Natural killer cell (primary cell): ENCODE results near the gene RUNX2. TPM values are rescaled to one million over a fixed set of nuclear protein-coding genes. Genes with fewer than 3 reads are reported as not detected.
"Not testable (repeated sequence)": the region's sequence is repeated elsewhere in the genome, so short reads cannot be mapped to it uniquely, and the experiment has no call there.

ENCODE experiments used
- ATAC-seq, 3 donors: fragments of 150-1000 bp in 2 of 3; fragments of 200-7000 bp in 1 of 3; cut with Tn5 transposase; 1 replicate in 1 of 3; 2 replicates in 2 of 3; pipeline ENCODE4 v1.10.0; 2021; ENCODE audit warnings: mild to moderate bottlenecking in 2 of 3, moderate library complexity in 2 of 3
- DNase-seq, 2 donors: peaks; one replicate each; pipeline versions ENCODE4 v3.0.0 to v3.0.0-alpha.2; 2013 to 2021; ENCODE audit warnings: mixed read lengths in 1 of 2
- H3K27ac ChIP-seq: one replicate; pipeline ENCODE4 v1.5.1; 2013; ENCODE audit warnings: mild to moderate bottlenecking, low read length
- H3K27me3 ChIP-seq: one replicate; pipeline ENCODE4 v1.6.1; 2013; ENCODE audit warnings: low read length; ENCODE audit not compliant: control insufficient read depth, insufficient read depth
- H3K36me3 ChIP-seq: one replicate; pipeline ENCODE4 v1.6.1; 2013; ENCODE audit warnings: low read length; ENCODE audit not compliant: control insufficient read depth, insufficient read depth
- H3K4me1 ChIP-seq: one replicate; pipeline ENCODE4 v1.6.1; 2013; ENCODE audit warnings: low read length; ENCODE audit not compliant: control insufficient read depth, insufficient read depth
- H3K4me3 ChIP-seq: one replicate; pipeline ENCODE4 v1.5.1; 2013; ENCODE audit warnings: low read length
- H3K9me3 ChIP-seq: one replicate; pipeline ENCODE4 v1.6.1; 2013; ENCODE audit warnings: low read length; ENCODE audit not compliant: control insufficient read depth, insufficient read depth
- H3K27ac Mint-ChIP-seq, 2 donors: one replicate each; pipeline ENCODE4 v1.8.0; 2022; ENCODE audit warnings: mild to moderate bottlenecking in 2 of 2, mixed read lengths in 2 of 2, moderate library complexity in 1 of 2
- H3K27me3 Mint-ChIP-seq, 2 donors: one replicate each; pipeline ENCODE4 v1.8.0; 2022; ENCODE audit warnings: low read depth in 2 of 2, mixed read lengths in 2 of 2
- H3K36me3 Mint-ChIP-seq: one replicate; pipeline ENCODE4 v1.8.0; 2022; ENCODE audit warnings: mixed read lengths
- H3K4me1 Mint-ChIP-seq, 2 donors: one replicate each; pipeline ENCODE4 v1.8.0; 2022; ENCODE audit warnings: mixed read lengths in 2 of 2
- H3K4me3 Mint-ChIP-seq: one replicate; pipeline ENCODE4 v1.8.0; 2022; ENCODE audit warnings: mild to moderate bottlenecking, moderate library complexity, mixed read lengths
- H3K9me3 Mint-ChIP-seq, 2 donors: one replicate each; pipeline ENCODE4 v1.8.0; 2022; ENCODE audit warnings: mixed read lengths in 2 of 2
- CTCF ChIP-seq: fragments of 200-600 bp; IDR thresholded peaks from one replicate; pipeline ENCODE4 v1.8.0; 2022; ENCODE audit warnings: antibody characterized with exemption
- WGBS: methylation state at CpG from one replicate; pipeline ENCODE4 v1.1.7; 2013; ENCODE audit warnings: missing lambda C conversion rate; ENCODE audit not compliant: insufficient coverage; 5-methylcytosine and 5-hydroxymethylcytosine counted together
- intact Hi-C: fragments of 100-400 bp; cut with micrococcal nuclease; formaldehyde crosslinking; loops from one replicate; pipeline ENCODE4 v1.14.2; 2022
- total RNA-seq, 4 donors: library from RNA; stranded (reverse); fragments of 120-200 nt in 1 of 4; gene quantifications; one replicate each; pipeline versions ENCODE4 v1.2.3 to v1.2.4, GENCODE V29; 2013 to 2022

The RUNX2 gene
- total RNA-seq, 3 donors from 2014 or later (not counting 1 experiment from before 2014, with no cell fraction given), result 5.0 to 19.2 (median 7.0) TPM

DNA sequence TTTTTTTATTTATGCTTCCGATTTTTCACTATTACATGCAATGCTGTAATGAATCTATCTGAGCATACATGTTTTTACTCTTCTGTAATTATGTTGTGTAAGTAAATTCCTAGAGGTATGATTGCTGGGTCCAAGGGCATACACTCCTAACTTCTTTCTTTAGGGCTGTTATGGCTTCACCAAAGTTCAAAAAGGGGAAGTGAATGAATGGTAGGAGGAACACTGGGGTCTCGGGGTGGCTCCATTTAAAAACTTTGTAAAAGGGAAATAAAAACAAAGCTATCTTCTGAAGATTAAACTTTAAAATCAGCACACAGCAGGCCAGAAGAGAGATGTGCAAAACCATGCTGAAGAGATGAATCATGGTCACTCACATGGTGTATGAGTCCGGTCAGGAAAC is 338.7 kb downstream of the RUNX2 start:
- DNase-seq, result no peak
- TF ChIP-seq CTCF, result no peak
- WGBS, result 66% methylated on average over 2 of the region's 3 CpGs
- H3K4me1 Mint-ChIP-seq, result peaks cover 9 to 15% of the 10 kb centered on the region in 2 donors
- no peaks in the 10 kb centered on the region for H3K36me3 ChIP-seq
- no peaks in the 10 kb centered on the region for H3K36me3 Mint-ChIP-seq
- H3K27ac ChIP-seq, result no peak overlapping the region
- no peak overlapping the region for H3K4me3 Mint-ChIP-seq
- no peak for ATAC-seq
- H3K9me3 Mint-ChIP-seq, result no peaks in the 10 kb centered on the region
- intact Hi-C loops, result no loop called here
- H3K4me3 ChIP-seq, result no peak overlapping the region
- H3K9me3 ChIP-seq, result no peaks in the 10 kb centered on the region
- no peaks in the 10 kb centered on the region for H3K27me3 ChIP-seq
- H3K4me1 ChIP-seq, result peaks cover 14% of the 10 kb centered on the region
- H3K27me3 Mint-ChIP-seq, result peaks cover 18 to 22% of the 10 kb centered on the region in 2 donors
- H3K27ac Mint-ChIP-seq, result no peak overlapping the region

DNA sequence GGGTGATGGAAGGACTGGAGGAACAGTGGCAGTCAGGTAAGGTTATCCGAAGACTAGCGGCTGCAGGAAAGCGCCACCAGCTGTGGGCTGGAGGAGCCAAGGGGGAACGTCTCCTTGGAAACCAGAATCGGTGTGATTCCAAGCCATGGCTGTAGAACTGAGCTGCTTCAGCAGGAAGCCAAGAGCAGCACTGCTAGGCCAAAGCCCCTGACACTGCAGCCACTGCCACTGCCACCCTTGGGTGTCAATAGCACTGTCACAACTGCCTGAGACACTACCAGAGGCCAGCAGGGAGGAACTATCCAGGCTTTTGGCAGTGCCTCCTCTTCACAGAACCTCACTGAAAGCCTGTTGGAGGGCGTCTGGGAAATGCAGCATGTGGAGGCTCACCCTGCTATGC is 339.2 kb downstream of the RUNX2 start:
- H3K4me3 ChIP-seq, result no peak overlapping the region
- no peak overlapping the region for H3K27ac ChIP-seq
- no peaks in the 10 kb centered on the region for H3K27me3 ChIP-seq
- Mint-ChIP-seq H3K36me3 (no peaks in the 10 kb centered on the region), H3K27me3 (peaks cover 18 to 22% of the 10 kb centered on the region in 2 donors), H3K9me3 (no peaks in the 10 kb centered on the region), H3K27ac (no peak overlapping the region), H3K4me3 (no peak overlapping the region), H3K4me1 (peaks cover 9 to 15% of the 10 kb centered on the region in 2 donors)
- DNase-seq (no peak), ATAC-seq (no peak)
- H3K36me3 ChIP-seq, result no peaks in the 10 kb centered on the region
- H3K9me3 ChIP-seq, result no peaks in the 10 kb centered on the region
- no peak for TF ChIP-seq CTCF
- WGBS, result 94% methylated on average over 6 of the region's 6 CpGs
- peaks cover 14% of the 10 kb centered on the region for H3K4me1 ChIP-seq
- intact Hi-C loops, result no loop called here

- ATAC-seq (no peak), DNase-seq (no peak)
- Mint-ChIP-seq H3K4me3 (no peak overlapping the region), H3K9me3 (no peaks in the 10 kb centered on the region), H3K27me3 (peaks cover 15 to 19% of the 10 kb centered on the region in 2 donors), H3K36me3 (no peaks in the 10 kb centered on the region), H3K27ac (no peak overlapping the region), H3K4me1 (peaks cover 9 to 15% of the 10 kb centered on the region in 2 donors)
- Histone ChIP-seq H3K9me3 (no peaks in the 10 kb centered on the region), H3K36me3 (no peaks in the 10 kb centered on the region), H3K4me3 (no peak overlapping the region), H3K4me1 (peaks cover 14% of the 10 kb centered on the region), H3K27me3 (no peaks in the 10 kb centered on the region), H3K27ac (no peak overlapping the region)
- 68% methylated on average over 5 of the region's 5 CpGs for WGBS
- no peak for TF ChIP-seq CTCF
- intact Hi-C loops, result no loop called here
Measured at GRCh38 chr6:45667766-45668165, 339.6 kb downstream of the RUNX2 start.

DNA sequence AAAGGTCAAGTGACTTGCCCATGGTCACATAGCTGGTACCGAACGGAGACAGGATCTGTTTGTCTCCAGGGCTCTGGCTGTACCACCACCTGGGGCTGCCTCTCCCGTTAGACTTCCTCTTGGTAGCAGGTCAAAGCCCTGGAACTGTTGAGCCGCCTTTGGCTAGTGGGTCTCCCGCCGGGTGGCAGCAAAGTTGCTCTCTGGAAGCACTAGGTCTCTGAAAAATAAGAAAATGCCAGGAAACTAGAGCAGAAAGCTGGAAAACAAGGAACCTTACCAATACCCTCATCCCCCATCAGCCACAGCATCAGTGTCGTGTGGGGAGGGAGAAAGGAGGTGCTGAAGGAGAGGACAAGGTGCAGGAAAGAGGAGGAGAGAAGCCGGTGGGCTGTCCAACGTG is 340.6 kb downstream of the RUNX2 start:
- Histone ChIP-seq H3K4me1 (peaks cover 10% of the 10 kb centered on the region), H3K9me3 (no peaks in the 10 kb centered on the region), H3K36me3 (no peaks in the 10 kb centered on the region), H3K27ac (no peak overlapping the region), H3K4me3 (no peak overlapping the region), H3K27me3 (no peaks in the 10 kb centered on the region)
- Mint-ChIP-seq H3K36me3 (no peaks in the 10 kb centered on the region), H3K27ac (no peak overlapping the region), H3K4me1 (peaks cover 9 to 13% of the 10 kb centered on the region in 2 donors), H3K4me3 (no peak overlapping the region), H3K27me3 (peaks cover 12 to 15% of the 10 kb centered on the region in 2 donors), H3K9me3 (no peaks in the 10 kb centered on the region)
- no peak for DNase-seq
- no peak for TF ChIP-seq CTCF
- no peak for ATAC-seq
- intact Hi-C loops, result no loop called here
- 91% methylated on average over 9 of the region's 9 CpGs for WGBS

DNA sequence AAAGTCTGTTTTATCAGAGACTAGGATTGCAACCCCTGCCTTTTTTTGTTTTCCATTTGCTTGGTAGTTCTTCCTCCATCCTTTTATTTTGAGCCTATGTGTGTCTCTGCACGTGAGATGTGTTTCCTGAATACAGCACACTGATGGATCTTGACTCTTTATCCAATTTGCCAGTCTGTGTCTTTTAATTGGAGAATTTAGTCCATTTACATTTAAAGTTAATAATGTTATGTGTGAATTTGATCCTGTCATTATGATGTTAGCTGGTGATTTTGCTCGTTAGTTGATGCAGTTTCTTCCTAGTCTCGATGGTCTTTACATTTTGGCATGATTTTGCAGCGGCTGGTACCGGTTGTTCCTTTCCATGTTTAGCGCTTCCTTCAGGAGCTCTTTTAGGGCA is 345.0 kb downstream of the RUNX2 start:
- H3K27me3 ChIP-seq, ATAC-seq, H3K9me3 Mint-ChIP-seq, H3K27ac ChIP-seq, H3K4me3 Mint-ChIP-seq, H3K36me3 ChIP-seq, intact Hi-C loops, H3K9me3 ChIP-seq, H3K27me3 Mint-ChIP-seq, DNase-seq, H3K4me3 ChIP-seq, H3K27ac Mint-ChIP-seq, H3K36me3 Mint-ChIP-seq: not testable (repeated sequence)
- no CpG with 5 or more reads among the region's 6 CpGs for WGBS
- H3K4me1 ChIP-seq, result peaks cover 23% of the 10 kb centered on the region
- H3K4me1 Mint-ChIP-seq, result peaks cover 13 to 30% of the 10 kb centered on the region in 2 donors
